Measurements from ENCODE around the gene EHMT2. TPM values are rescaled to one million over a fixed set of nuclear protein-coding genes. Genes with fewer than 3 reads are reported as not detected.

The EHMT2 gene
- total and polyA plus RNA-seq, 2 of the 13 experiments (the other 11 are each of a cell fraction or from before 2014, with no cell fraction given) = 55.2 to 69.2 TPM

- no peak; the same call in 1 of the 2 replicates for TF ChIP-seq ZBTB10 (CRISPR knock-in tag; IDR thresholded peaks at IDR 0.05; ENCODE audit: borderline replicate concordance)
- TF ChIP-seq ZNF558 (CRISPR knock-in tag; IDR thresholded peaks at IDR 0.05; ENCODE audit: borderline replicate concordance) = peak; percentile 73; the same call in 1 of the 2 replicates
- no peak for TF ChIP-seq ZNF780A (CRISPR knock-in tag; IDR thresholded peaks at IDR 0.05)
- TF ChIP-seq REPIN1 (CRISPR knock-in tag; IDR thresholded peaks at IDR 0.05; ENCODE audit: borderline replicate concordance, low read depth) = peak; percentile 94
- TF ChIP-seq ZMYM4 (CRISPR knock-in tag; IDR thresholded peaks at IDR 0.05) = peak; percentile 100
- TF ChIP-seq ZNF614 (CRISPR knock-in tag; IDR thresholded peaks at IDR 0.05; ENCODE audit: borderline replicate concordance) = peak; percentile 94
- peak; percentile 91 for TF ChIP-seq HINFP (CRISPR knock-in tag; IDR thresholded peaks at IDR 0.05; ENCODE audit: low read depth)
- TF ChIP-seq MAFF (IDR thresholded peaks at IDR 0.05; ENCODE audit: low read depth, low read length) = no peak
- TF ChIP-seq ZNF280B (CRISPR knock-in tag; IDR thresholded peaks at IDR 0.05; ENCODE audit: borderline replicate concordance) = peak; percentile 85
- peak; percentile 90; the same call in 1 of the 2 replicates for TF ChIP-seq CBX5 (CRISPR knock-in tag; IDR thresholded peaks at IDR 0.05; ENCODE audit: borderline replicate concordance)
- no peak for TF ChIP-seq ZNF496 (CRISPR knock-in tag; IDR thresholded peaks at IDR 0.05; ENCODE audit: insufficient replicate concordance)
- 0 out of 2 replicates have a peak, but pooled peaks have one; percentile 40 for TF ChIP-seq ONECUT2 (CRISPR knock-in tag; IDR thresholded peaks at IDR 0.05)
- TF ChIP-seq KDM3A (CRISPR knock-in tag; IDR thresholded peaks at IDR 0.05; ENCODE audit: low read depth) = peak; percentile 75; the same call in 1 of the 2 replicates
- TF ChIP-seq XBP1 (CRISPR knock-in tag; IDR thresholded peaks at IDR 0.05) = peak; percentile 39; the same call in 1 of the 2 replicates
- TF ChIP-seq LCORL (IDR thresholded peaks at IDR 0.05) = no peak
- TF ChIP-seq LCORL (CRISPR knock-in tag; IDR thresholded peaks at IDR 0.05) = peak; percentile 76
- TF ChIP-seq TRIM22 (IDR thresholded peaks at IDR 0.05) = no peak
- TF ChIP-seq SAP130 (CRISPR knock-in tag; IDR thresholded peaks at IDR 0.05; ENCODE audit: low read depth) = peak; percentile 98
- TF ChIP-seq ZBTB2 (CRISPR knock-in tag; IDR thresholded peaks at IDR 0.05; ENCODE audit: low read depth) = no peak
- no peak for TF ChIP-seq NFE2L1 (CRISPR knock-in tag; IDR thresholded peaks at IDR 0.05; ENCODE audit: borderline replicate concordance)
Observed at GRCh38 chr6:31862344-31863235, 34.9 kb downstream of the EHMT2 start, which contains the start of gene NEU1 (continued).

All from HepG2 (cell line).